HepG2 (cell line): ENCODE results near the gene TROAP. TPM values are rescaled to one million over a fixed set of nuclear protein-coding genes. Genes with fewer than 3 reads are reported as not detected.

ENCODE experiments used
- ATAC-seq: fragments of 200-7000 bp; cut with Tn5 transposase; 3 replicates; pipeline ENCODE4 v1.9.1; 2020; ENCODE audit warnings: mild to moderate bottlenecking, moderate library complexity
- BruUV-seq: library from RNA; stranded (reverse); fragments of 400-500 nt; replicated peaks from 2 replicates; lab custom pipeline; 2021; lab: Mats Ljungman, UMichigan
- CTCF ChIA-PET: fragments of 300-600 bp; formaldehyde crosslinking; extraction: SDS; loops from one replicate; lab custom pipeline; 2021; ENCODE audit warnings: low total read pairs, inconsistent platforms, low intra/inter-chr PET ratio; lab: Yijun Ruan, JAX
- POLR2A ChIA-PET: fragments of 350-600 bp; sonication (Branson Sonifier 250); formaldehyde crosslinking; loops from one replicate; lab custom pipeline; 2020; ENCODE audit warnings: antibody characterized with exemption, inconsistent platforms; lab: Yijun Ruan, JAX
- DNase-seq: peaks from one replicate; pipeline ENCODE4 v3.0.0-alpha.2; 2015; ENCODE audit warnings: low spot score
- FAIRE-seq: peaks from 3 replicates; lab custom pipeline; 2011; peaks lifted over from hg19 to GRCh38; lab: Jason Lieb, UNC
- H2AFZ ChIP-seq: one replicate; pipeline ENCODE4 v1.6.1; 2011; ENCODE audit warnings: low read length, inconsistent platforms
- H3K27ac ChIP-seq: fragments of 300-600 bp; 3 replicates; pipeline ENCODE4 v1.8.0; 2011; ENCODE audit warnings: mixed run types, mild to moderate bottlenecking, mixed read lengths, low read length, inconsistent platforms; ENCODE audit not compliant: insufficient read depth; ENCODE audit errors: extremely low read length
- H3K27me3 ChIP-seq, 2 experiments: fragments of 200-600 bp in 1 of 2; 2 replicates in 1 of 2; 3 replicates in 1 of 2; pipeline versions ENCODE4 v1.6.0 to v1.8.0; 2011; ENCODE audit warnings: low read length in 2 of 2, mild to moderate bottlenecking in 2 of 2, moderate library complexity in 2 of 2, inconsistent platforms in 1 of 2; ENCODE audit not compliant: insufficient read depth in 2 of 2, control insufficient read depth in 1 of 2
- H3K36me3 ChIP-seq, 2 experiments: fragments of 200-600 bp in 1 of 2; replicated peaks in 1 of 2; 2 replicates in 1 of 2; 3 replicates in 1 of 2; pipeline versions ENCODE4 v1.5.1 to v1.8.0; 2011; ENCODE audit warnings: low read length in 2 of 2, inconsistent platforms in 1 of 2; ENCODE audit not compliant: insufficient read depth in 2 of 2, control insufficient read depth in 1 of 2
- H3K4me1 ChIP-seq: 2 replicates; pipeline ENCODE4 v1.5.1; 2012; ENCODE audit warnings: low read length, inconsistent platforms; ENCODE audit not compliant: insufficient read depth
- H3K4me2 ChIP-seq: 2 replicates; pipeline ENCODE4 v1.6.0; 2011; ENCODE audit warnings: low read depth, low read length, inconsistent platforms
- H3K4me3 ChIP-seq, 3 experiments: fragments of 200-600 bp in 1 of 3; sonication (generic), shearing (Covaris generic) in 1 of 3; replicated peaks in 1 of 3; 2 replicates each; pipeline ENCODE4 v1.5.1; 2011 to 2016; ENCODE audit warnings: low read length in 3 of 3, inconsistent platforms in 2 of 3, low read depth in 2 of 3, mild to moderate bottlenecking in 2 of 3, control low read depth in 1 of 3, mixed read lengths in 1 of 3; ENCODE audit not compliant: insufficient read depth in 1 of 3
- H3K79me2 ChIP-seq: one replicate; pipeline ENCODE4 v1.6.1; 2011; ENCODE audit warnings: low read length, inconsistent platforms; ENCODE audit not compliant: insufficient read depth
- H3K9ac ChIP-seq: 2 replicates; pipeline ENCODE4 v1.6.0; 2011; ENCODE audit warnings: mild to moderate bottlenecking, low read depth, low read length, inconsistent platforms; ENCODE audit not compliant: insufficient read depth
- H3K9me3 ChIP-seq: 2 replicates; pipeline ENCODE4 v1.5.1; 2012; ENCODE audit warnings: mild to moderate bottlenecking, low read length
- H4K20me1 ChIP-seq: 2 replicates; pipeline ENCODE4 v1.6.0; 2011; ENCODE audit warnings: inconsistent platforms, mild to moderate bottlenecking, low read length, moderate library complexity; ENCODE audit not compliant: insufficient read depth
- FOXP4 ChIP-seq: sonication (generic); formaldehyde crosslinking; IDR thresholded peaks from 2 replicates; pipeline ENCODE4 v1.4.0; 2020; ENCODE audit warnings: missing genetic modification reagents
- HOXD1 ChIP-seq: sonication (generic); formaldehyde crosslinking; IDR thresholded peaks from 2 replicates; pipeline ENCODE4 v1.5.0; 2020; ENCODE audit warnings: missing genetic modification reagents
- KLF13 ChIP-seq: sonication (generic); formaldehyde crosslinking; IDR thresholded peaks from 2 replicates; pipeline ENCODE4 v1.4.0; 2020; ENCODE audit warnings: mild to moderate bottlenecking, missing genetic modification reagents
- MXD1 ChIP-seq: sonication (generic); formaldehyde crosslinking; IDR thresholded peaks from 2 replicates; pipeline ENCODE4 v1.4.0; 2020; ENCODE audit warnings: mild to moderate bottlenecking, missing genetic modification reagents
- REST ChIP-seq, 2 experiments: IDR thresholded peaks; 2 replicates each; pipeline ENCODE4 v1.6.1; 2011 to 2012; ENCODE audit warnings: low read length in 2 of 2, borderline replicate concordance in 1 of 2, low read depth in 1 of 2, mild to moderate bottlenecking in 1 of 2, moderate library complexity in 1 of 2
- SRSF1 ChIP-seq: fragments of 200-400 bp; formaldehyde crosslinking; optimal IDR thresholded peaks from 2 replicates; pipeline ENCODE3; 2017; ENCODE audit warnings: mild to moderate bottlenecking, low read depth, low read length, moderate library complexity
- ZBTB2 ChIP-seq: sonication (generic); formaldehyde crosslinking; IDR thresholded peaks from 2 replicates; pipeline ENCODE4 v1.8.0; 2022; ENCODE audit warnings: low read depth, missing genetic modification reagents
- ZNF724P ChIP-seq: sonication (generic); formaldehyde crosslinking; IDR thresholded peaks from 2 replicates; pipeline ENCODE4 v1.8.0; 2022; ENCODE audit warnings: missing genetic modification reagents, borderline replicate concordance
- ZNF878 ChIP-seq: sonication (generic); formaldehyde crosslinking; IDR thresholded peaks from 2 replicates; pipeline ENCODE4 v1.8.1; 2023; ENCODE audit warnings: mild to moderate bottlenecking, missing genetic modification reagents, moderate library complexity
- WGBS: methylation state at CpG from one replicate; pipeline ENCODE4 v1.1.6; 2017; ENCODE audit warnings: low lambda C conversion rate; 5-methylcytosine and 5-hydroxymethylcytosine counted together
- in situ Hi-C: cut with HindIII; loops from 2 replicates; pipeline ENCODE4 v1.10.0; 2017; ENCODE audit warnings: low pct_unique_long_range_greater_than_20kb; ENCODE audit not compliant: extremely low pct_ligation_motif_present
- intact Hi-C: fragments of 100-400 bp; cut with micrococcal nuclease; formaldehyde crosslinking; loops from one replicate; pipeline ENCODE4 v1.10.0; 2022; ENCODE audit not compliant: unreplicated experiment
- polyA plus RNA-seq, 8 experiments: library from polyadenylated mRNA; depleted of rRNA in 3 of 8; stranded (reverse) in 7 of 8; unstranded in 1 of 8; fragments of >200 nt; fragmentation: Illumina TruSeq in 4 of 8; extraction: Trizol in 4 of 8; gene quantifications; 2 replicates each; pipeline versions ENCODE4 v1.2.1 to v1.2.3, GENCODE V29; 2011 to 2016; ENCODE audit warnings: low read depth in 4 of 8, missing spikeins in 1 of 8, mixed read lengths in 1 of 8; ENCODE audit not compliant: insufficient read depth in 1 of 8
- total RNA-seq, 5 experiments: library from RNA; depleted of rRNA; stranded (reverse); fragments of >200 nt; fragmentation: Illumina TruSeq; extraction: Trizol; gene quantifications; 2 replicates each; pipeline ENCODE4 v1.2.3, GENCODE V29; 2016; ENCODE audit warnings: low read depth in 1 of 5

TROAP gene
- total and polyA plus RNA-seq, 2 of the 13 experiments (the other 11 are each of a cell fraction or from before 2014, with no cell fraction given) = 22.5 to 30.9 TPM

GRCh38 chr12:49349266-49349665 is 26.2 kb downstream of the TROAP start (continued):
- no peak for TF ChIP-seq ZBTB2 (CRISPR knock-in tag)

- no peak for FAIRE-seq
- no peak for DNase-seq
- Histone ChIP-seq H2AFZ (no peak overlapping the region), H3K4me2 (no peak overlapping the region), H3K79me2 (peaks cover 17% of the 10 kb centered on the region), H3K27ac (no peak overlapping the region), H3K27me3 (peaks cover 0 to under 1% of the 10 kb centered on the region in 2 experiments; a peak in 1 of 5 replicates), H4K20me1 (no peaks in the 10 kb centered on the region), H3K36me3 (peaks cover 2 to 3% of the 10 kb centered on the region in 2 experiments; a peak in 2 of 5 replicates), H3K4me3 (no peak overlapping the region), H3K4me1 (peaks cover 34% of the 10 kb centered on the region), H3K9ac (no peak overlapping the region), H3K9me3 (no peaks in the 10 kb centered on the region)
- CTCF ChIA-PET = no interaction called here
- in situ Hi-C loops (no loop called here), intact Hi-C loops (no loop called here)
- no peak for ATAC-seq
- BruUV-seq = no TSS peak
- 97% methylated on average over 2 of the region's 2 CpGs for WGBS
- TF ChIP-seq REST (IDR thresholded peaks at IDR 0.05; ENCODE audit: borderline replicate concordance in 1 of 2, low read depth in 1 of 2, low read length in 2 of 2) (no peak), SRSF1 (no peak), FOXP4 (no peak), ZNF724P (CRISPR knock-in tag) (no peak), KLF13 (CRISPR knock-in tag) (no peak), HOXD1 (CRISPR knock-in tag) (no peak), MXD1 (no peak), ZNF878 (CRISPR knock-in tag) (no peak)
- POLR2A ChIA-PET = interaction anchor here (0.8 kb wide), 1 partner anchor 15 kb away, joined by 4 read pairs; the partner anchor contains the start of gene SPATS2
These were observed 29.3 kb downstream of the TROAP start for GRCh38 chr12:49352351-49352750.
